Stimulated activated CD4-positive, alpha-beta T cell treated with anti-CD3 and anti-CD28 coated beads, Interleukin-2, amount 100 ng/mL, for 24 hours (primary cell): ENCODE measurements around the gene ST7L.
A peak's percentile ranks its signal among the peaks of the same experiment; 100 is the strongest.
"Not testable (repeated sequence)": the region's sequence is repeated elsewhere in the genome, so short reads cannot be mapped to it uniquely, and the experiment has no call there.

Experiments used
- DNase-seq, 2 donors: peaks; one replicate each; pipeline ENCODE4 v3.0.0-alpha.2; 2020

ST7L gene, protein sequence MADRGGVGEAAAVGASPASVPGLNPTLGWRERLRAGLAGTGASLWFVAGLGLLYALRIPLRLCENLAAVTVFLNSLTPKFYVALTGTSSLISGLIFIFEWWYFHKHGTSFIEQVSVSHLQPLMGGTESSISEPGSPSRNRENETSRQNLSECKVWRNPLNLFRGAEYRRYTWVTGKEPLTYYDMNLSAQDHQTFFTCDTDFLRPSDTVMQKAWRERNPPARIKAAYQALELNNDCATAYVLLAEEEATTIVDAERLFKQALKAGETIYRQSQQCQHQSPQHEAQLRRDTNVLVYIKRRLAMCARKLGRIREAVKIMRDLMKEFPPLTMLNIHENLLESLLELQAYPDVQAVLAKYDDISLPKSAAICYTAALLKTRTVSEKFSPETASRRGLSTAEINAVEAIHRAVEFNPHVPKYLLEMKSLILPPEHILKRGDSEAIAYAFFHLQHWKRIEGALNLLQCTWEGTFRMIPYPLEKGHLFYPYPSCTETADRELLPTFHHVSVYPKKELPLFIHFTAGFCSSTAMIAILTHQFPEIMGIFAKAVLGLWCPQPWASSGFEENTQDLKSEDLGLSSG

DNA sequence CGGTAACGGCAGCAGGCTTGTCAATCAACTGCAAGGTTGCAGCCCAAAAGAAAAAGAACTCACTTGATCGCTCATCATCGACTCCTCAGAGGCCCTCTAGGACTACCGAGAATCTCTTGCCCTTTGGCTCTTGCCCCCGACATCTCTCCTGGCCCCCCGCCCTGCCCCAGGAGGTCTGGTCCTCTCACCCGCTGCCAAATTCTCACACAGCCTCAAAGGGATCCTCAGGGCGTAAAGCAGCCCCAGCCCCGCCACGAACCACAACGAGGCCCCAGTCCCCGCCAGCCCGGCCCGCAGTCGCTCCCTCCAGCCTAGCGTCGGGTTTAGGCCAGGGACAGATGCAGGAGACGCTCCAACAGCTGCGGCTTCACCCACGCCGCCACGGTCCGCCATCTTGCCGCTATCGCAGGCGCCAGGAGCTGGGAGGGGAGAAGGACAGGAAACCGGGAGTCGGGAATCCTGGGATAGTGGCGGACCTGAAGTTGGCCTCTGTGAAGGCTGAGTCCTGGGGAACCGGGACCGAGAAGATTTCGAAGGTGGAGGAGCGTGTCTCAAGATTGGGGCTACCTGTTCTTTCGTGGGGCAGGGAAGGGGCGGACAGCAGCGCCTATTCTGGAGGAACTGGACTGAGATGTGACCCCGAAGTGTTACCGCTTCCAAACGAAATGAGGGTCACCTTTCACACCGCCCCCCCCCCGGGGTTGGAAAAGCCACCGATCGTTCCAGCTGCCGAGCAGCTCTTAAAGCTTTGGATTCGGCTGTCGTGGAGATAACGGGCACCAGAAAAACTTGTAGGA, at the start of gene ST7L:
TSS of gene ST7L (minus strand) at position 421 of the 797 bp plus-strand sequence. CDS start at position 393, 28 bp downstream.
- peak; percentile 59 to 62 for DNase-seq

DNA sequence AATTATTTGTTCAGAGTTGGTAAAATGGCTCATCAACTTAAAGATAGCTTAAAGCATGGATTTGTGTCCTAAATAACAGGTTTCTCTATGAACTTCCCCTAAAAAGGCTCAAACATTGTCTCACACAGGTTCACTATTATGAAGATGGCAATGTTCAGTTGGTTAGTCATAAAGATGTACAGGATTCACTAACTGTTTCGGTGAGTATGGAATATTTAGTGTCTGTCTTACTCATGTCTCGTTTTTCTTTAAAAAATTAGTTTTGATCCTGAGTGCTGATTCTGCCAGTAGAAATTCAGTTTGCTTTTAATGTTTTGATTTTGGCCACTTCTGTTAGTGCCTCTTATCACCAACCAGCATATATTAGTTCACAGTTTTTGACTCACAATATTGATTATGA, 48.0 kb upstream of the ST7L start:
- no peak for DNase-seq

DNA sequence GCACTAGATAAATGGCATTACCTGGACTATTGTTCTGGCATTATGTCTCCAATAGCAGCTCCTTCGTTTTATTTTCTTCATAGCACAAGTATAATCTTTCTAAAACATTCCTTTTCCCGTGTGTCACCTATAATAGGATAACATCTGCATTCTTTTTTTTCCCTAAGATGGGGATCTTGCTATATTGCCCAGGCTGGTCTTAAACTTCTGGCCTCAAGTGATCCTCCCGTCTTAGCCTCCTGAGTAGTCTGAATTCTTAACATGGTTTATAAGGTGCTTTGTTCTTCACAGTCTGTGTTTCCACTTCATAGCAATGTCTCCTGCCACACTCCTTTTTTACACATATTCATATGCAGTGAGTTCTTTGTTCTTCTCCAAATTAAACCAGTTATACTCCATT, 46.9 kb upstream of the ST7L start:
- DNase-seq: no peak

DNA sequence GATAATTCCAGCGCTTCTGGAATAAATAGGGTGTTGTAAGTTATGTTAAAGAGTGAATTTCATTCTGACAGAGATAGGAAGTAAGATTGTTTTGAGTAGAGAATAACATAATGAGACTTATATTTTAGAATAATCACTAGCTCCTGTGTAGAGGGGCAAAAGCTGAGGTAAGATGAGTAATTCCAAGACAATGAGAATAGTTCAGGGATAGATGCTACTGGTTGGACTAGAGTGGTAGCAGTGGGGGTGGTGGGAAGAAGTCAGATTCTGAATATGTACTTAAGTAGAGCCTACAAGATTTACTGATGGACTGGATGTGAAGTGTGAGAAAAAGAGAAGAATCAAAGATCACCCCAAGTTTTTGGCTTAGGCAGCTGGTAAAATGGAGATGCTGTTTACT, 32.3 kb upstream of the ST7L start:
- DNase-seq: no peak

DNA sequence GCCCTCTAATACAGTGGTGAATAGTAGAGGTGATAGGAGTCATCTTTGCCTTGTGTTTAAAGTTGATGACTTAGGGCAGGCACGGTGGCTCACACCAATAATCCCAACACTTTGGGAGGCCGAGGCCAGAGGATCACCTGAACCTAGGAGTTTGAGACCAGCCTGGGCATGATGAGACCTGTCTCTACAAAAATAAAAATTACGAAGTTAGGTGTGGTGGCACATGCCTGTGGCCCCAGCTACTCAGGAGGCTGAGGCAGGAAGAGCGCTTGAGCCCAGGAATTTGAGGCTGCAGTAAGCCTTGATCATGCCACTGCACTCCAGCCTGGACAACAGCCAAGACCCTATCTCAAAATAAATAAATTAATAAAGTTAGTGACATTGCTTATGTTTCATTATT, 27.3 kb upstream of the ST7L start:
- no peak for DNase-seq

DNA sequence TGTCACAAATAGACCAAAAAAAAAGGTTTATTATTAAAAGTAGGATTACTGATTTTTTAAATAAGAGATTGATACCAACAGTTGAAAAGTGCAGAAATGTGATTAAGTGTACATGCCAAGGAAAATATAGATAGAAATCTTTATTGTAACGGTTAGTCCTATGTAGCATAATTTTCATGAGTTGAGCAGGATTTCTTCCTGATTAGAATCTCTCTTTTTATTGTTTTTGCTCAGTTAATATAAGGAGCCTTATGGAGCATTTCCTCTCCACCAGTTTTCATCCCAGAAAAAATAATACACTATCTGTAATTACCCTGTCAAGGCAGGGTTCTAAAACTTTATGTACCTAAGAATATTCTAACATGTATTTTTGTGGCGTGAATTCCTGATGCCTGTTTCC, 24.1 kb upstream of the ST7L start:
- no peak for DNase-seq

DNA sequence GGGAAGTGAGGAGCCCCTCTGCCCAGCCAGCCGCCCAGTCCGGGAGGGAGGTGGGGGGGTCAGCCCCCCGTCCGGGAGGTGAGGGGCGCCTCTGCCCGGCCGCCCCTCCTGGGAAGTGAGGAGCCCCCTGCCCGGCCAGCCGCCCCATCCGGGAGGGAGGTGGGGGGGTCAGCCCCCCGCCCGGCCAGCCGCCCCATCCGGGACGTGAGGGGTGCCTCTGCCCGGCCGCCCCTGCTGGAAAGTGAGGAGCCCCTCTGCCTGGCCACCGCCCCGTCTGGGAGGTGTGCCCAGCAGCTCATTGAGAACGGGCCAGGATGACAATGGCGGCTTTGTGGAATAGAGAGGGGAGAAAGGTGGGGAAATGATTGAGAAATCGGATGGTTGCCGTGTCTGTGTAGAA, 21.5 kb upstream of the ST7L start:
- not testable (repeated sequence) for DNase-seq

DNA sequence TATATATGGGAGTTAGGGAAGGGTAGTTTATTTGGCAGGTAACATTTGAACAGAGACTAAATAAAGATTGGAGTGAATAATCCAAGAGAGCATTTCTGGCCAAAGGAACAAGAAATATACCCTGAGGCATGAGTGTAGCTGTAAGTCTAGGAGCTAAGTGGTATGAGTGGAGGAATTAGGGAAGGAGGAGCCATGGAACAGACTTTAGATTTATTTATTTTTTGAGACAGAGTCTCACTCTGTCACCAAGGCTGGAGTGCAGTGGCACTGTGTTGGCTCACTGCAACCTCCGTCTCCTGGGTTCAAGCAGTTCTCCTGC, 19.1 kb upstream of the ST7L start:
- no peak for DNase-seq

DNA sequence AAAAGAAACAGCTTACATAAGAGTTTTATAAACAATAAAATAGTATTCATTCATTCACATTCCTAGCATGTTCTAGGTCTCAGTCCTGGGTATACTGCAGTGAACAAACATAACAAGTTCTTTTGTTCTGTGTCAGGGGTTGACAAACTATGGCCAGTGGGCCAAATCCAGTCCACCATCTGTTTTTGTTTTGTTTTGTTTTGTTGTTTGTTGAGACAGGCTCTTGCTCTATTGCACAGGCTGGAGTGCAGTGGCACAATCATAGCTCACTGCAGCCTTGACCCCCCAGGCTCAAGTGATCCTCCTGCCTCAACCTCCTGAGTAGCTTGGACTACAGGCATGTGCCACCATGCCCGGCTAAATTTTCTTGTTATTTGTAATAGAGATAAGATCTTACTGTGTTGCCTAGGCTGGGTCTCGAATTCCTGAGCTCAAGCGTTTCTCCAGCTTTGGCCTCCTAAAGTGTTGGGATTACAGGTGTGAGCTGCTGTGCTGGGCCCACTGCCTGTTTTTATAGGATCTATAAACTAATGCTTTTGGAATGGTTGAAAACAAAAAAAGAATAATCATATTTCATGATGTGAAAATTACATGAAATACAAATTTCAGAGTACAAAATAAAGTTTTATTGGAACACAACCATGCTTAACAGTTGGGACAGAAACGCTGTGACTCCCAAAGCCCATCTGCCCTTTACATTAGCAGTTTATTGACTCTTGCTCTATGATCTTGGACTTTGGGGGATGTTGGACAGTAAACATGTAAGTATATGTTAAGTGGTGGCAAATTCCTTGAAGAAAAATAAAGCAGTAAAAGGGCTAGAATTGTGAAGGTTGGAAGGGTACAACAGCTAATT, 18.5 kb upstream of the ST7L start:
- no peak for DNase-seq

DNA sequence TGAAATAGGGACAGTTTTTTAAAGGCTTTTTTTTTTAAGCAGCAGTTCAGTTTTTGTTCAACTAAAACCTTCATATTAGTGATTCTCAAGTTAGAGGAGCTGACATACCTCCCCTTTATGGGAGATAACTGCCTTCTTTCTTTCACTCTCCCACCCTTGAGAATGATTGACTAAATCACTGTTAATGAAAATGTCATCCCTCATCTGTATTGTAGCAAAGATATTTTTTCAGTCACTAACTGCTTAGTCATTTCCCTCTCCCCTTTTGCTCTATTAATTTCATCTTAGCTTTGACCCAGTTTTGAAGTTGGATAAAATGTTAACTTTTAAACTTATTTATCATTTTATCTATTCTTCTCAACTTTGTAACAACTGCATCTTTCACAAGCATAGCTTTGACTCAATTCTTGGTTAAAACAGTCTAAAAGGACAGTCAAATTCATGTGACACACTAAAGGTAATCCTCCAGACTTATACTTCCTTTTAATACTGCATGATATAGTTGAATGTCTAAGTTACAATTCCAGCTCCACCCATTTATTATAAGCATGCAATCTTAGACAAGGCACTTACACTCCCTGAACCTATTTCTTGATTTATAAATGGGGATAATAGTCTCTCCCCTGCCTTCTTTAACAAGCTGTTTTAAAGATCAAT, 17.8 kb upstream of the ST7L start:
- DNase-seq: no peak

DNA sequence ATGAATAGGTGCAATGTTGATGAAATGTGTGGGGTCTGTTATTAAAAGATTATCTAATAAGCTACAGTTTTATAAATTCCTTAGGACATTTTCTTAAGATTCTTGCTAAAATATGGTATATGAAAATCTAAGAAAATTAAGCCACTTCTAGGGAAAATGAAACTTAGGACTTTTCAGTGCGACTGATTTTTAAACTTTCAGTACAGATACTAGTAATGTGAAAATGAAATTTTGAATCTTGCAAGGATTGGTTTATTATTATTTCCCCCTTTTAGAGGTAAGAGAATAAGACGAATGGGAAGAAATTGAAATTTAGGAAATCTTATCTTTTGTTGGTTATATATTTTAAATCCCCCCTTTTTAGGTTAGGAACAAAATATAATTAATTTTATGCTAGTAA, 17.1 kb upstream of the ST7L start:
- no peak for DNase-seq

DNA sequence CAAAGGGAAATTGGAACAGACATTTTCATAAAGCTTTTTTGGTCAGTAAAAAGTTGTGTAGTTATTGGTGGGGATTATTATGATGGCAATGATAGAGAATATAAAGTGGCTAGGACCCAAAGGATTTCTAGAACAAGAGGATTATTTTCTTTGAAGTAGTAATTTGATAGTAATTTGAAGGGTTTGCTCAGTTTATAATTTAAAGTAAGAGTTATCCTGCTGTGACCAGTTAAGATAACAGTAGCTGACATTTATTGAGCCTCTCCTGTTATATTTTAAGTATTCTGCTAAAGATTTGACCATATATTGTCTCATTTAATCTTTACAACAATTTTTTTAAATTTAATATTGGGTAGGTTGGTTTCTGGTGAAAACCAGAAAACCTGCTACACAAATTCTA, 15.4 kb upstream of the ST7L start:
- DNase-seq: no peak

DNA sequence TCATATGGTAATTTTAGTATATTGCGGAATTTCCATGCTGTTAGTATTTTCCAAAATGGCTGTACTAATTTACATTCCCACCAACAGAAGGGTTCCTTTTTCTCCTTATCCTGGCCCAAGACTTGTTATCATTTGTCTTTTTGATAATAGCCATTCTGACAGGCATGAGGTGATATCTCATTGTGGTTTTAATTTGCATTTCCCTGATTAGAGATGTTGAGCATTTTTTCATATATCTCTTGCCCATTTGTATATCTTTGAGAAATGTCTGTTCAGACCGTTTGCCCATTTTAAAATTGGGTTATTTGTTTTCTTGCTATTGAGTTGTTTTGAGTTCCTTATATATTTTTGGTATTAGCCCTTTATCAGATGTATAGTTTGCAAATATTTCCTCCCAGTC, 14.7 kb upstream of the ST7L start:
- DNase-seq: no peak

DNA sequence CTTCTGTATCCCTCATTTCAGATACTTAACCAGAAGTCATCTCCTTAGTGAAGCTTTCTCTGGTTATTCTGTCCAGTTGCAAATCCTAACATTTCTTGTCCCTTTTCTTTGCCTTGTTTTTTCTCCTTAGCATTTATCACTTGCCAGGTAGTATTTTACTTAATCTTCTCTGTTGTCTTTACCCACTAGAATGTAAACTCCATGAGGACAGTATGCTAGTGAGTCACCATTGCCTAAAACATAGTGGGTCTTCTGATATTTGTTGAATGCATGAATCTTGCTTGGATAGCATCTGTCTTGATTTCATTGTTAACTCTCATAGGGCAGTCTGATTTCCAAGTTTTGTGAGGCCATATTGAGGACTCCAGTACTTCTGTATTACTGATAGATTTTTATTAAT, 10.3 kb upstream of the ST7L start:
- DNase-seq: no peak

DNA sequence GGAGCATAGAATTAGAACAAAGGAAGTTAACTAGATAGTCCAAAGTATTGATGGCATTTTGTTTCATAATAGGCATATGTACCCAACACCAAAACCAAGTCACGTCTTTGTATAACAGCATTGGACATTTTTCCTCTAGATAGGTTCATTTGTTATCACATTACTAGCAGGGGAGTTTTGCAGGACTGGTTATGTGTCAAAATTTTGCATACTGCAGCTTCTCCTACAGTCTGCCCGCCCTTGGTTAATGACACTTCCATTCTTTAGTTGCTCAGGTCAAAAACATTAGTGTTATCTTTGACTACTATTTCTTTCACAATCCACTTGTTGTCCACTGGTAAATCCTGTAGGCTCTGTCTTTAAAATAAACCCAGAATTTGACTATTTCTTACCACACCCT, 9.6 kb upstream of the ST7L start:
- DNase-seq: no peak

DNA sequence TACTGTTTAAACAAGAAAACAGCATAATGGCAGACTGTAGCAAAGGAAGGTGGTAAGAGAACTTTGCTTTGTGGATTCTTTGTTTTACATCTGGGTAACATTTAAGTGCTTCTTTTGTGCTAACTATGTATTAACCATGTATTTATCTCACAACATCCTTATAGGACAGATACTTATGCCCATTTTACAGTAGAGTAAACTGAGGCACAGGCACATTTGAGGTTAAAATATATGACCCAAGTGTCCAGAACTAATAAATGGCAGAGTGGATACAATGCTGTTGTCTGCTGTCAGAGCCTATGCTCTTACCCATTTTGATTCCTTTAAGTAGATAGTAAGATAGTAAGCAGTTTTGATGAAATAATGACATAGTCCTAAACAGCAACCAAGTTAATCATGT, 7.9 kb upstream of the ST7L start:
- no peak for DNase-seq

DNA sequence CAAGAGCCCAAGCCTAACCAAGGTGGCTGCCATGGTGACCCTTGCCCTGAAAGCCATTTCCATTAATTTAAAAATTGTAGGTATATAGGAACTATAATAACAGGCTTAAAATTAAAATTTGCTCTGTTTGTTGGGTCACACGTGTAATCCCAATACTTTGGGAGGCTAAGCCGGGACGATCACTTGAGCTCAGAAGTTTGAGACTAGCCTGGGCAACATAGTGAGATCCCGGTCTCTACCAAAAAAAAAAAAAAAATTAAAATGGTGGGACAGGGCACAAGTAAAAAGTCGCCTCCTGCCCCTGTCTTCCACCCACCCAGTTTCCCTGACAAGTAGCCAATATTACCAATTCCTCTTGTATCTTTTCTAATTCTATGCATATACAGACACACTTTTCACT, 7.3 kb upstream of the ST7L start:
- no peak for DNase-seq

DNA sequence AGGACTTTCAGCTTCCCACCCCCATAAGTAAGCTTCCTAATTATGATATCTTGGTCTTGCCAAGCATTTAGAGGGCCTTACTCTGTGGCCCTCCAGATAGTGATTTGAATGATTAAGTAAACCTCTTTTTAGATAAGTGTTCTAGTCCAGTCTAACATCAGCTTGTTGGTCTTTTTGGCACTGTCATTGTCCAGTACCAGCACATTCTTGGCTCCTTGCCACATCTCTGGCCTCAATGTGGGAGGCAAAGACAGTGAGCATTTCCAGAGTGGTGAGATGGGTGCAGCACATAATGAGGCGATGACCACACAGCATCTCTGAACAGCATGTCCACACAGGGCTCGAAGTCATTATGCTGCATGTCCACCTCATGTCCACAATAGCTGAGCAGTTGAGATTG, 6.8 kb upstream of the ST7L start:
- DNase-seq: no peak

DNA sequence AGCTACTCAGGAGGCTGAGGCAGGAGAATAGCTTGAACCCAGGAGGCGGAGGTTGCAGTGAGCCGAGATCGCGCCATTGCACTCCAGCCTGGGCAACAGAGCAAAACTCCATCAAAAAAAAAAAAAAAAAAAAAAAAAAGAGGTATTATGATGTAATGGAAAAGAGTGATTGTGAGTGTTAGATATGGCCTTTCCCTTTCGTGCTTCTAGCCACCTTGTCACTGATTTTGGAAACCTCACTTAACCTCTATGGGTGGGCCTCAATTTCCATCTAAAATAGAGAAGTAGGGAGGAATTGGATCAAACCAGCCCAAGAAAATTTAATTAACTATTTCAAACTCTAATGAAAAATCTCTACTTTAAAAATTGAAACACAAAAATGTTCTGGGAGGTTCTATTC, 5.6 kb upstream of the ST7L start:
- DNase-seq: not testable (repeated sequence)

DNA sequence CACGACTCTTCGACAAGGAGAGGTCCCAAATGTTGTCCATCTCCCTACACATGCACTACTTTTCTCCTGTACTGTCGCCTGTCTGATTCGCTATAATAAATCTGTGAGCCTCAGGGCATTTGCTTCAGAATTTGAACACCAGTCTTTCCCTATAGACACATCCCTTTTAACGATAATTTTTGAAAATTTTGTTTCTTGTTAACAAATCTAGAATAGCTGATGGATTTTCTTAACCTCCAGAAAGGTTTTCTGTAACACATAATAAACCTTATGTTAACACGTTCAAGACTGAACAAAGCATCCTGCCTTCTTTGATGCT, 1.4 kb upstream of the ST7L start:
- DNase-seq: no peak

DNA sequence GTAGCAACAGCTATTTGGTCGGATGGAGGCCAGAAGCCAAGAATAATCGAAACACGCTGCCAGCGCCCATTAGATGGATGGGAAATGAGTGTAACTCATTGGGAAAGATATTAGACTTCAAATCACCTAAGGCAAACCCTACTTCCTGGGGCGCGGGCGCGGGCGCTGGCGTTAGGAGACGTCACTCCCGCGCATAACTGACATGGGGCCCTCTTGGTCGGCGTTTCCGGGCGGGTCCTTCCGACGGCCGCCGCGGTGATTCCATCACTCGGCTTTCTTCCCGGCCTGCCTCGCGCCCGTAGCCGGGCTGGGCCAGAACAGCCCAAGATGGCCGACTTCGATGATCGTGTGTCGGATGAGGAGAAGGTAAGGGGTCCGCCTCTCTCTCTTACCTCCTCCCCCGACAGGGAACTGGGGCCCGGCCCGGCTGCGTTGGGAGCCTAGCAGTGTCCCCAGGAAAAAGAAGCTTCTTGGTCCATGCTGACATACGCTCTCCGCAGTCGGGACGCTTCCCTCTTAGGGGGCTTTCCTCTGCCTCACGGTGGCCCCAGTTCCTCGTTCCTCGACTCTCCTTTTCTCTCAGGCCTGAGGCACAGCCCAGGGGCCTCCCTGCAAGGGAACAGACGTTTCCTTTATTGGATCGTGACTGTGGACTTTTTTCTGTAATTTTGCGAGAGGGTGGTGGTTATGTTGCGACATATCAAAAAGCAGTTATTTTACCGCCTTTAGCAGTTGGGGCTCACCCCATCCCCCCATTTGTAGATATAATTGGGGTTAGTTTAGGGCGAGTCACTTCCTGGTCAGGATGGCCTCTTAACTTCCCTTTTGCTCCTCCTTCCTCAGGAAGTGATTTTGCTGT, 806 bp upstream of the ST7L start, which contains the start of gene CAPZA1:
TSS of gene CAPZA1 (plus strand) at position 315 of the 859 bp plus-strand sequence. CDS start at position 328, 13 bp downstream.
- peak; percentile 89 for DNase-seq
